Neural crest cell (in vitro differentiated cells): Measurements from ENCODE around the gene SMAD3. TPM values are rescaled to one million over a fixed set of nuclear protein-coding genes. Genes with fewer than 3 reads are reported as not detected.

Experiments
- DNase-seq: peaks from one replicate; pipeline ENCODE4 v3.0.0; 2021; ENCODE audit warnings: low read depth, mixed read lengths, low spot score
- H3K27ac Mint-ChIP-seq: one replicate; pipeline ENCODE4 v1.8.0; 2021; ENCODE audit warnings: mild to moderate bottlenecking, mixed read lengths; ENCODE audit not compliant: unreplicated experiment
- H3K27me3 Mint-ChIP-seq: 2 replicates; pipeline ENCODE4 v1.8.0; 2021; ENCODE audit warnings: low read depth, mild to moderate bottlenecking, mixed read lengths
- H3K36me3 Mint-ChIP-seq: 2 replicates; pipeline ENCODE4 v1.8.0; 2021; ENCODE audit warnings: low read depth, mild to moderate bottlenecking, mixed read lengths
- H3K4me1 Mint-ChIP-seq: 2 replicates; pipeline ENCODE4 v1.8.0; 2021; ENCODE audit warnings: mixed read lengths
- H3K4me3 Mint-ChIP-seq: one replicate; pipeline ENCODE4 v1.8.0; 2021; ENCODE audit warnings: mild to moderate bottlenecking, mixed read lengths
- H3K9me3 Mint-ChIP-seq: 2 replicates; pipeline ENCODE4 v1.8.0; 2021; ENCODE audit warnings: mixed read lengths
- CTCF ChIP-seq: fragments of 200-600 bp; sonication (generic); conservative IDR thresholded peaks from 2 replicates; pipeline ENCODE4 v1.5.0; 2021; ENCODE audit warnings: antibody characterized with exemption, mild to moderate bottlenecking
- total RNA-seq: library from RNA; stranded (reverse); gene quantifications from 2 replicates; pipeline ENCODE4 v1.2.1, GENCODE V29; 2021

The SMAD3 gene
- total RNA-seq, 1 donor from 2014 or later: 39.5 TPM

DNA sequence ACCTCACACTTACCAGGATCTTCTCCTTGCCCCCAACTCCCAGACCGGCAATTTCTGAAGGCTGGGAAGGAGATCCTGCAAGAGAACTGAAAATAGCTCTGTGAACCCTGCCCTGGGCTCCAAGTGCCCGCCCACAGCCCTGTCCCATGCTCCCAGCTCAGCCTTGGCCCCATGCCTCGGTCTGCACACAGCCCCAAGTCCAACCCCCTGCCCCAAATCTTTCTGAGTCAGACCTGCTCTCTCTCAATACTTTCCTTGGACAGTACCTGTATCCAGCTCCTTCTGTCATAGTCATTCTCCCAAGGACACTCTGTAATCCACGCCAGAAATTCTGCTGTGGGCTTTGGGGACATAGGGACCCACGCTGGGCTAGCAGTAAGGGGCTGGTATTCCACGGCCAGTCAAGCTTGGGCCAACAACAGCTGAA is 6.3 kb upstream of the SMAD3 start:
- Mint-ChIP-seq H3K4me1 (peaks cover 16% of the 10 kb centered on the region), H3K9me3 (no peaks in the 10 kb centered on the region), H3K36me3 (no peaks in the 10 kb centered on the region), H3K4me3 (no peak overlapping the region), H3K27me3 (peaks cover 18% of the 10 kb centered on the region), H3K27ac (no peak overlapping the region)
- DNase-seq: no peak
- no peak for TF ChIP-seq CTCF

DNA sequence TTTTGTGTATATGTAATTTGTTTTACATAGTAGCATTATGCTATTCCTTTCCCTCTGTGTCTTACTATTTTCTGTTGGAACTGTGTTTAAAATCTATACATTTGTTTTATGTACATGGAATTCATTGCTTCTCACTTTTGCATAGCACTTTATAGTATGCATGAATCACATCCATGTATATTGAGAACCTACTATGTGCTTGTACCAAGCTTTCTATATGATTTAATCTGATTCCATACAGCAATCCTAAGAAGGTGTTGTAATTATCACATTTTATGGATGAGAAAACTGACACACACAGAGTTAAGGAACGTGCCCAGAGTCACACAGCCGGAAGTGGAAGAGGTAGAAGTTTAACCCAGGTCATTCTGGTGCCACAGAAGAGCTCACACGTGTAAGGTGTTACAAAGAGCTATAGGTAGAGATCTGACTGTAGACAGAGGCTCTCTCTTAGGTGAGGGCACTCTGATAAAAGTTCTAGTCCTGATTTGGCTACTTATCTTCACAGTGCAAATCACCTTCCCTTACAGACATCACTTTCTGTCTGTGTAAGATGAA is 3.5 kb upstream of the SMAD3 start:
- Mint-ChIP-seq H3K27ac (no peak overlapping the region), H3K9me3 (no peaks in the 10 kb centered on the region), H3K4me1 (peaks cover 19% of the 10 kb centered on the region), H3K27me3 (peaks cover 22% of the 10 kb centered on the region), H3K36me3 (no peaks in the 10 kb centered on the region), H3K4me3 (peak overlapping the region; percentile 26)
- no peak for TF ChIP-seq CTCF
- DNase-seq: no peak

DNA sequence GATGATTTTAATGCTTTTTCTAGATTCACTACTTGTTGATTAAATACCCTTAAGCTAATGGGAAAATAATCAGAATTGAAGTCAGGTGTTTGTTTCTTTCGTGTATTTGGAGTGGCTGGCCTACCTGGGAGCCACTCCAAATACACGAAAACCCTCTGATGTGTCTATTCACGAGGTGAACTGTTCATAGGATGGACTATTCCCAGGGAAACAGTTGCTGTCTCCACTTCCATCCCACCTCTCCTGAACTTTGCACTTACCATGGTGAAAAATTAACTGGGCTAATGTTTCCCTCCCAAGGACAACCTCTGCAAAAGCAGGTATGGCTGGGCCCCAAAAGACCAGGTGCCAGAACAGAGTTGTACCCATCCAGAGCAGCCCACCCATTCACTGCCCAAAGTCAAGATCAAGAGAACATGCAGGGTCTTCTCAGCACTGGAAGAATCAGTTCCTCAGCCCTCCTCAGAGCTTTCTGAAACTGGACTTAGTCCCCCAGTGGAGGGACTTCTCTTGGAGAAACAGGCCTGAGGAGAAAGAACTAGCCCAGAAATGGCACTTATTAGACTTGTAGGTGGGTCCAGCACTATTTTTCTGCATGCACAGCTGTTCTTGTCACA is 2.9 kb upstream of the SMAD3 start:
- Mint-ChIP-seq H3K9me3 (no peaks in the 10 kb centered on the region), H3K27me3 (peaks cover 22% of the 10 kb centered on the region), H3K4me1 (peaks cover 25% of the 10 kb centered on the region), H3K36me3 (no peaks in the 10 kb centered on the region), H3K4me3 (no peak overlapping the region), H3K27ac (no peak overlapping the region)
- no peak for TF ChIP-seq CTCF
- no peak for DNase-seq

DNA sequence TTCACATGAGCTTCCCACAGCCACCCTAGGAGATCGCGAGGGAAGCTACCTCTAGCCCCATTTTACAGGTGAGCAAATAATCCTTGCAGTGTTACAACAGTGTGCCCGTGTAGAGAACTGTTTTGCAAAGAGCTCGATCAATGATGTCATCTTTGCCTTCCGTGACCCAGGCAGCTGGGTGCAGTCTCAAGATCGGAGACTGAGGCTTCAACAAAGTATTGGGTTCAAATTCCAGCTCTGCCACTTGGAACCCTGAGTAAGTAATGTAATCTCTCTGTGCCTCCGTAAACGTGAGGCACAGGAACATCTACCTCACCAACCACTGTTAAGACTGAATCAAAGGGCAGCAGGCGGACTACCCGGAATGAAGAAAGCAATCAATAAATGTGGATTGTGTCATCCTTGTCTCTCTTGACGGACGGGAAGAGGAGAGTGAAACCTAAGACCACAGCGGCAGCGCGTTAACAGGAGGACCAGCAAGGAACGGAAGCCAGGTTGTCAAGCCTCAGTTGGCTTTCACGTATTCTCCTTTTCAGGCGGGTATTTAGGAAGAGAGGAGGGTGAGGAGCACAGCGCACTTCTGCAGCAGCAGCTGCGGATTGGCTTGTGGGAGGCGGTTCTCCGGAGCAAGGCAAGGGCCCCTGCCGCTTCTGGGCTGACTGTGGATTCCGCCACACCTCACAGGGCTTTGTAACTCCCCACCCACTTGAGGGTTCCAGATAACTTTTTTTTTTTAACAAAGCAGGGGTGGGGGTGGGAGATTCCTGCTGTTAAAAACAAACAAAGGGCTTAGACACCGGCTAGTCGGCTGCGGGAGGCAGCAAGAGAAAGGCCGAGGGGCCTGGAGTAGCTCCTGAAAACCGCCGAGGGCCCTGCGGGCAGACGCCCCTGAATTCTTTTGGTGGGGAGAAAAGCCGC is 1.5 kb upstream of the SMAD3 start:
- TF ChIP-seq CTCF: no peak
- H3K9me3 Mint-ChIP-seq: no peaks in the 10 kb centered on the region
- peak overlapping the region; percentile 9 for H3K27ac Mint-ChIP-seq
- DNase-seq: peak; percentile 22
- H3K36me3 Mint-ChIP-seq: no peaks in the 10 kb centered on the region
- H3K4me3 Mint-ChIP-seq: peak overlapping the region; percentile 83
- peaks cover 40% of the 10 kb centered on the region for H3K4me1 Mint-ChIP-seq
- peaks cover 22% of the 10 kb centered on the region for H3K27me3 Mint-ChIP-seq

DNA sequence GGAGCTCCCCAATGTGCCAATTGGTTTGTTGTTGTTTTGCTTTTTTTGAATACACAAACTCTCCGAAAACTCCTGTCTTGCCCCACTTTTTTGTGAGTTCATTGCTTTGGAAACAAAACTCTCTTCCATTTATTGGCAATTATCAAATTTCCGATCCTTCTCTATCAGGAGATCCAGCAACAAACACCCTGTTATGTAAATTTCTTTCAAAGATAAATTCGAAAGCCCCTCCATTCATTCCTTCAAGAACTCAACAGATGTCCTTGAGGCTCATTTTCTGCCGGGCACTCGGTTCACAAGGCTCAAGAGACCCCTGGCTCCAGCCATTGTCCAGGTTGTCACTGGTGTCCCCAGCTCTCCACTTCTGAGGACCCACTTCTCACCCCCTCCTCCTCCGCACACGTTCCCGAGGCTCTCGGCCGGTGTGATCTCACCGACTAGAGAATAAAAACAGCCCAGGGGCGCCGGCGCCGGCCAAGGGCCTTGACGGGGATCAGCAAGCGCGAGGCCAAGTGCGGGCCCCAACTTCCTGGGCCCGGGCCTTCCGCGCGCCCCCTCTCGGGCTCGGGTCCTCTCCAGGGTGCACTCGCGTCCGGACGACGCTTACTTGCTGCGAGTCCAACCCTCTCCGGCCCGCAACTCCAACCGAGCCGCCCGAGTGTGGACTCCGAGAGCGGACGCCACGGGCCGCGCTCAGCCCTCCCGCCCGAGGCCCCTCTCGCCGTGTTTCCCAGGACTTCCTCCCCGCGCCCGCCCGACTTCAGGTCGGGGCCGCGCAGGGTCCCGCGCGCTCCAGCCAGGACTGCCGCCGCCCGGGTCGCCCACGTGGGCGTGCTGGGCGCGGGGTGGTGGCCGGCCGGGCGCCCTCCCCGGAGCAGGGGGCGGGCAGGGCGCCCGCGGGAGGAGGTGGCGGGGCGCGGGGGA is 533 bp upstream of the SMAD3 start:
- Mint-ChIP-seq H3K4me1 (peaks cover 44% of the 10 kb centered on the region), H3K27me3 (peaks cover 22% of the 10 kb centered on the region), H3K36me3 (no peaks in the 10 kb centered on the region), H3K4me3 (peak overlapping the region; percentile 83), H3K9me3 (no peaks in the 10 kb centered on the region), H3K27ac (peak overlapping the region; percentile 19)
- DNase-seq: peak; percentile 60
- peak; percentile 3 for TF ChIP-seq CTCF
